GM19239 (cell line): ENCODE data around the gene PPIP5K1.
A peak's percentile ranks its signal among the peaks of the same experiment; 100 is the strongest.
"Not testable (repeated sequence)": the region's sequence is repeated elsewhere in the genome, so short reads cannot be mapped to it uniquely, and the experiment has no call there.

Source experiments
- DNase-seq: peaks from one replicate; pipeline ENCODE4 v3.0.0; 2011; ENCODE audit warnings: low spot score; ENCODE audit not compliant: insufficient read length
- FAIRE-seq: peaks from 2 replicates; lab custom pipeline; 2011; peaks lifted over from hg19 to GRCh38; lab: Jason Lieb, UNC

Gene PPIP5K1

DNA sequence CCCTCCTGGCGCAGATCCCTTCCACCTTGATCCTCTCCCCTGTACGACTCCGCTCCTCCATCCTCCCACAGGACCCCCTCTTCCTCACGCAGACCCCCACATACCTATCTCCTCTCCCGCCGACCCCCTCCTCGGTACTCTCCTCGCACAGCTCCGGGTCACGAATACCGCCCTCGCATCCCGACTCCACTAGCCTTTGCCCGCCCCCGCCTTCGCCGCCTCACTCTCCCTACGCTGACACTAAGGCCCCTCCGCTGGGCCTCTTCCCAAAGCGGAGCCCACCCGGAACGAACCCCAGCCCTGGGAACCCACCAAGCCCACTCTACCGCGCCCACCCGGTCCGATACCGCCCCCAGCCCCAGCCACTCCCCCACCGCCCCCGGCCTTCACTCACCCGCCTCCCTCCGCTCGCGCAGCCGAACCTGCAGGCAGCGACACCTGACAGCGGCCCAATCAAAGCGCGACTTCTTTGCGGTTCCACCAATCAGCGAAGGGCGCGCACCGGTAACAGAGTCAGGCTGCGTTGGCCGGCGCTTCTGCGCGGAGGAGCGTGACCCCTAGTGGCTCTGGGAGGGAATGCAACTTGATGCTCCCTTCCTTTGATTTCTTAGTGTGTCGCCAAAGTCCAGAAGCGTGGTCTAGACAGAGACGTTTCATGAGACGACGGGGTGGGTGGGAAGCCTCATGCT lies at the start of gene PPIP5K1:
PPIP5K1 (minus strand) TSS at position 431 of the 689 bp plus-strand sequence. CDS start 5,704 bp downstream, outside the sequence.
- FAIRE-seq: peak; percentile 98
- DNase-seq: not testable (repeated sequence)

DNA sequence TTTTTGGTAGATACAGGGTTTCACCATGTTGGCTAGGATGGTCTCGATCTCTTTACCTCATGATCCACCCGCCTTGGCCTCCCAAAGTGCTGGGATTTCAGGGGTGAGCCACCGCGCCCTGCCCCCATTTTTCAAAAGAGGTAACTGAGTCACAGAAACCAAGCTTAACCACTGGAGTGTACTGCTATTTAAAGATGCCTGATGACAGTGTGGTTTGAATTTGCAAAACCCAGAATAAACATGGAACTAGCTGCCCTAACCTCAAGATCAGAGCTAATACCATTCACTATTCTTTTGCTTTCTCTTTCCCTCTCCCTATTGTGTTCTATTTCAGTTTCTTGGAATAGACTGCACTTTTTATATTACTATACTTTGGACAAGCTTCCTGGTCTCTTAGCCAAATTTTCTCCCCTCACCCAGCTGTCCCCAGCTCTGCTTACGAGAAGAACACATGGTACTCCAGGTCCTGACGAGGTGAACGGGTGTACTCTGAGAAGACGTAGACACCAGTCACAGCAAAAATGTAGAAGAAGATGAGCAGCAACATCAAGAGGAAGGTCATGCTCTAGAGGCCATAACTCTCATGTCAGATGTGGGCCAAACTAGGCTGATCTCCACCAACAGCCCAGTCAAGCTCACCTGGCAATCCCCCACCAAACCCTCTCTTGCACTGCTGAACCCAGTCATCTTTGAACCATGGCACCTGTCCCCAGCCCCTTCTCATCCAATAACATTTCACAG lies 48.6 kb upstream of the PPIP5K1 start:
- peak; percentile 28 for FAIRE-seq
- DNase-seq: not testable (repeated sequence)

DNA sequence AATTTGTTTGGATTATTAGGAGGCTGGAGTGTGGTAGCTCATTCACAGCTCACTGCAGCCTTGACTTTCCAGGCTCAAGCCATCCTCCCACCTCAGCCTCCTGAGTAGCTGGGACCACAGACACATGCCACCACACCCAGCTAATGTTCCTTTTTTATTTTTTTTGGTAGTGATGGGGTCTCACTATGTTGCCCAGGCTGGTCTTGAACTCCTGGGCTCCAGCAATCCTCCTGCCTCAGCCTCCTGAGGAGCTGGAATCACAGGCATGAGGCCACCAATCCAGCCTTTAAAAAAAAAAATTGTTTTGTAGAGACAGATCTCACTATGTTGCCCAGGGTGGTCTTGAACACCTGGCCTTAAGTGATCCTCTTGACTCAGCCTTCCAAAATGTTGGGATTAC lies 36.9 kb upstream of the PPIP5K1 start:
- FAIRE-seq, DNase-seq: not testable (repeated sequence)

DNA sequence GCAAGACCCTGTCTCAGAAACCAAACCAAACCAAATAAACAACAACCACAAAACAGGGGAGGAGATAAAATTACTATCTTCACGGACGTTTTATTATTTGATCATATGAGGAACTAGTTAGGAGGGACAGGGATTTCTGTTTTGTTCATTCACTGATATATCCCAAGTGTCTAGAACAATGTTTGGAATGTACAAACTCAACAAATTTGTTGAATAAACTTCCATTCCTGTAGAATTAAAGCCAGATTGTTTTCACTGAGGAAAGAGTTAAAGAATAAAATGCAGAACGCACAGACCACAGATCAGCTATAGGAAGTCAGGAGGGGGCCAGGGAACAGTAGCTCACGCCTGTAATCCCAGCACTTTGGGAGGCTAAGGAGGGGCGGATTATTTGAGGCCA lies 35.1 kb upstream of the PPIP5K1 start:
- DNase-seq: no peak

DNA sequence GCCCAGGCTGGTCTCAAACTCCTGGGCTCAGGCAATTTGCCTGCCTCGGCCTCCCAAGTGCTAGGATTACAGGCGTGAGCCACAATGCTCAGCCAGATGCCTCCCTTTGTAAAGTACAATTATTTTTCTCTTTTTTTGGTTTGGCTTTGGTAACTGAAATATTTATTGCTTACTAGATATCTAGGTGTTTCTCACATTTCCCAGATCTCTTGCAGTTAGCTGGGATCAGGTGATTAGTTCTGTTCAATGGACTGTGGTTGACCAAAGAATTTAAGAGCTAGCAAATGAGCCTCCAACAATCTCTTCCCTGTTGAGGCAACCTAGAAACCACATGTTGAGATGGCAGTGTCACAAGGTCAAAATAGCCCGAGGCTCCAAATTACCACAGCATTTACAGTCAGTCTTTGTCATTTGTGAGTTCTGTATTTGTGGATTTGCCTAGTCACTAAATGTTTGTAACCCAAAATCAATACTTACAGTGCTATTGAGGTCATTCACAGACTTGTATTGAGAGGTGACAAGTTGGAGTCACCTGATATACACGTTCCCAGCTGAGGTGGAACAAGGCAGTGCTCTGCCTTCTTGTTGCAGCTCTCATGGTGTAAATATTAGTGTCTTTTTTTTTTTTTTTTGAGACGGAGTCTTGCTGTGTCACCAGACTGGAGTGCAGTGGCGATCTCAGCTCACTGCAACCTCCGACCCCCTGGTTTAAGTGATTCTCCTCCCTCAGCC lies 32.2 kb upstream of the PPIP5K1 start:
- not testable (repeated sequence) for FAIRE-seq, DNase-seq

More for the DNA sequence above, 35.1 kb upstream of the PPIP5K1 start:
- FAIRE-seq: no peak

DNA sequence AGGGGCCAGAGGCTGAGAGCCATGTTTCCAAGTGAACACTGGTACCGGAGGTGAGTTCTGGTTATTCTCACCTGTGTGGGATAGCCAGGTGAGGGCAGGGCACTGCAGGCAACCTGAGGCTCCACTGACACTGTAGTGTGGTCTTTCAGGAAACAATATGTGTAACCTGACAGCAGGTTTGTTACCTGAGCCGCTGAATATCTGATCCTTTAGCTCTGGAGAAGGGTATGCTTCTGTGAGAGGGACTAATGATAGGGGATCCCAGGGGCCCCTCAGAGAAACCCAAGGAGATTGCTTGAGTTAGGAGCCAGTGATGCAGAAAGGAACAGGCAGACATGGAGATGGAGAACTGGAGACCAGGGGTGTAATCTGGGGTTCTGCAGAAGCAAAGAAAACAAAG lies 28.7 kb upstream of the PPIP5K1 start, which contains the start of gene STRC:
STRC (minus strand) TSS at position 101 of the 400 bp plus-strand sequence; CDS start at position 23, 78 bp downstream.
- not testable (repeated sequence) for FAIRE-seq, DNase-seq

DNA sequence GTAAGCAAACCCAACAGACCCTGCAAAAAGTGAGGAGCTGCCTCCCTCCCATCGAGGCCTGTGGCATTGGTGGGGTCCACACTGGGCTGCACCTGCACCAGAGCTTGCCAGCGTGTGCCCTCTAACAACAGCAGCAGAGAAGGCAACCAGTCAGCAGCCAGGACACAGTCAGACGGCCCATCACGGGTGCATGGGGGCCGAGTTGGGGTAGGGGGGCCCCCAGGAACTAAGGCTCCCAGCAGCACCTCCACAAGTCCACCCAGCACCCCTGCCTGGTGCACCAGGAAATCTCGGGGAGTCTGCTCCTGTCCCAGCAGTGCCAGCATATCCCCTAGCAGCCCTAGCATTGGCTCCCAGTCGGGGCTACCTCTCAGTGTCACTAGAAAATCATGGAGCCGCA lies 27.7 kb upstream of the PPIP5K1 start:
- not testable (repeated sequence) for FAIRE-seq, DNase-seq

DNA sequence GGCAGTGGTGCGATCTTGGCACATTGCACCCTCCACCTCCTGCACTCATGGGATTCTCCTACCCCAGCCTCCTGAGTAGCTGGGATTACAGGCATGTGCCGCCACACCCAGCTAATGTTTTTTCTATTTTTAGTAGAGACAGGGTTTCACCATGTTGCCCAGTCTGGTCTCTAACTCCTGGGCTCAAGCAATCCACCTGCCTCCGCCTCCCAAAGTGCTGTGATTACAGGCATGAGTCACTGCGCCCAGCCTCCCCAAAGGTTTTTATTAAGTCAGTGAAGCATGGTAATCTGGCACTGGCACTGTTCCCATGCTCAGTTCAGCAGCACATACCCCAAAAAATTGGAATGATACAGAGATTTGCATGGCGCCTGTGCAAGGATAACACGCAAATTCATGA lies 12.2 kb upstream of the PPIP5K1 start:
- DNase-seq, FAIRE-seq: not testable (repeated sequence)

DNA sequence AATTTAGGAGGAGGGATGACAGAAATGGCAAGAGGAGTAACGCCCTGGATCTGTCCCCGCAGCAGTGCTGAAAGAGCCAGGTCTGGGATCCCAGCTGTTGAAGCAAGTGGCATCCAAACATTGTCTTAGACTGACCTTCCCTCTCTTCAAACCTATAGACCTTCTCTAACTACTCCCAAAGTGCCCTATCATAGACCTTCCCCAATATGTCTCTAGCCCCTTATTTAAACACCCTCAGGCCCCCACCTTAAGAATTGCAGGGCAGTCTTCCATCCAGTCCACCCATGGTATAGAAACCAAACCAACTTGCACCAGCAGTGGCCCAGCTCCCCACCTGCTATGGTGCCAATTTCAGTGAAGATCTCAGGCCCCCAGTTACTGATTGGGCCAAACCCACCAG lies 10.2 kb upstream of the PPIP5K1 start:
- not testable (repeated sequence) for DNase-seq, FAIRE-seq

DNA sequence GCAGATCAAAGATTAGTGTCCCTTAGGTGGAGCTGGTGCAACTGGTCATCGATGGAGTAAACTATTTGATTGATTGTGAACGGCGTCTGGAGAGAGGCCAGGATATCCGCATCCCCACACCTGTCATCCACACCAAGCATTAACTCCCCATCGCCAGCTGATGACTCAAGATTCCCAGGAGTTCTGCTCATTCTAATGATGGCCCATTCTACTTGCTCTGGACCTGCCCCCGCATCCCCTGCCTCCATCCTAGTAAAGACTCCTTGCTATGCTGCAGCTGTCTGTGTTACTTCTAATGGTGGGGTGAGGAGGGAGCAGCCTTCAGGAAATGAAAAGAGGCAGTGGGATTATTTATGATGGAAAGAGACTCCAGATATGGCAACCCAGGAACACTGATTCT lies 9.1 kb upstream of the PPIP5K1 start:
- not testable (repeated sequence) for DNase-seq, FAIRE-seq

DNA sequence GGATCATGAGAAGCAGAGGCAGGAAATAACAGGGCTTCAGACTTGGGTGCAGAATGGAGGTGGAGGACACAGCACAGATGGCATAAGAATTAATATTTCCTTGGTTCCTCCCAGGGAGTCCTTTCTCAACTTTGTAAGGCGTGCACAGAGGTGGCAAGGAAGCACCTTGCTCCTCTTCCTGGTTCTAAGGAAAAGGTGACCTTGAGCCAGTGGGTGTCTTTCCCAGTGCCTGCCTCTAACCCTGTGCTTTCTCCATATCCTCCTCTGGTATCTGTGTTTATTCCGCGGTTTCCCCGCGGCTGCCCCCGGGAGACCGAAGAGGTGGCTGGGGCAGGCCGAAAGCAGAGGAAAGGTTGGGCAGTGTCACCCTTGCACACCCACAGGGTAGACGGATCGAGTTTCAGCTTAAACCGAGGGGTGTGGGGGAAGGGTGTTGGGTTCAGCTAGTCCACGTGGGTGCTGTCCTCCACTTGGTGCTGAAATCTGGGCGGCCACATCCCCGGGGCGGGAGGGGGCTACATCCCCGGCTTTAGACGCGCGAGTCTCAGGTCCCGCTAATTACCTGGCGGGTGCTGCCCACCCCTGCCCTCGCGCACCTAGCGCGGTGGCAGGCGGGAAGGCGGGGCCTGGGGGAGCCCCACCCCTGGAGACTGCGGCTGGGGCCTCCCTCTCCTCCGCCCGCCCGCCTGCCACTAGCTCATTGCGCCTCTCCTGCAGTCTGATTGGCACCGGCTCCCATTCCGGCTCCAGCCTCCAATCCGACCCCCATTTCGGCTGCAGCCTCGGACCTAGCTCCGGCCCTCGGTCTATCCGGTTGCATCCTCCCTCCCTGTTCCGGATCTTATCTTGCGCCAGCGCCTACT lies 3.6 kb upstream of the PPIP5K1 start, which contains the start of gene CKMT1B:
CKMT1B (plus strand) TSS at position 700 of the 863 bp plus-strand sequence. CDS start 192 bp downstream, outside the sequence.
- not testable (repeated sequence) for DNase-seq, FAIRE-seq

DNA sequence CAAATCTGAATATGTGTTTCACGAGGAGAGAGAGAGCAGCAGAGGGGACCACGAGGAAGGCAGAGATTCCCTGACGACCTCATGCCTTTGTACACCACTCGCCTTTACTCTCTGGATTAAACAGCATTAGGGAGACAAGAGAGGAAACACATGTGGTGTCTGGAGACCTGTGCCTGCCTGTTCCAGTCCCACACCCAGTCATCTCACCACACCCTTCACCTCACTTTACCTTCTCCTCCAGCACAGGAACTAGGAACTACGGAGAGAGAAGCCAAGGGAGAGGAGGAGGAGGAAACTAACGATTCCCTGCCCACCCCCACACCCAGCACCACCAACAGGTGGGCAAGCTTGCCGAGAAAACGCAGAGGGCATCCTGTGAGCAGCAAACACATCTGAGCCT lies 2.8 kb upstream of the PPIP5K1 start:
- DNase-seq, FAIRE-seq: not testable (repeated sequence)

DNA sequence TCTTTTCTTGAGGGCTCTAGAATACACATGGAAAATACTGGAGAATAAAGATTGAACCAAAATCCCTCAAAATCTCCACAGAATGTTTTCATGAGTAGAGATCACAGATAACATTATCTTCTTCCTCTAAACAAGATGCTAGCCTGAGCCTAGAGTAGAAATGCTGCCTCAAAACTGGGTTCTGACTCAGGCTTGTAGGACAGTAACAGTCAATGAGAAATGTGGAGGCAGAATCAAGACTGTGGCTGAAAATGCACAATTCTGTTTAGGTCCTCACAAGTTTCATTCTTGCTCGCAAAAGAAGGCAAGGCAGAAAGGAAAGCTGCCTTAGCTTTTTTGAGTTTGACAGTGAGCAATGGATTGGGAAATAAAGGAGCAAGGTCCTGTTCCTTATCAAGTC lies 15.4 kb downstream of the PPIP5K1 start:
- not testable (repeated sequence) for FAIRE-seq, DNase-seq

DNA sequence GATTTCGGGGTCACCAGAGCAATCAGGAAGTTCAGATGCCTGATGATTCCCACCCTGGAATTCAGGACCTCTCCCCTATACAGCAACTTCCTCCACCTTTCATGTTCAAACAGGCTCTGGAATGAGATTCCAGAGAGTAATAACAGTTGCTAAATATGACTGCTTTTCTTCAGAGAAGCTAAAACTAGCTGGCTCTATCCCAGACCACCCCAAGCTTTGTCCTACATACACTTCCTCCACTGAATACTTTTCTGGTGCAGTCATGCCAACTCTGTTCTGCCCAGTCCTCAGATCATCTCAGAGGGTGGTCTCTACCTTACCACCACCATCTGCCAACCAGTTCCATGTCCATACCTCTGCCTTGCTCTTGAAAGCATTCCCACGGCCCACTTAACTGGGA lies 23.4 kb downstream of the PPIP5K1 start:
- FAIRE-seq, DNase-seq: not testable (repeated sequence)

DNA sequence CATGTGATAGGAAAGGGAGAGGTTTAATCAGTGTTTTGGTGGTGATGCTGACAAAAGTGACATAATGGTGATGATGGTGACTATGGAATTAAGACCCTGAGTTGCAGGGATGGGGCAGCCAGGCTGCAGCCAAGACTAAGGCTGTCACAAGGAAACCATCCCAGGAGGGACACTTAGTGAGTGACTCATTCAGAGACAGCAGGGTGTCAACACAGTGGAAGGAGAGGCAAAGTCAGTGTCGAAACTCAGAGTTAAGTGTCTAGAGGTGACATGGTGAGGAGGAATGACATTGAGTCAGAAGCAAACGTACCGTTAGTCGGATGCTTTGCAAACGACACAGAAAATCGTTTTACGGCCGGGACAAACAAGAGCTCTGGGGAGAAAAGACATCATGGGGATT lies 26.2 kb downstream of the PPIP5K1 start:
- not testable (repeated sequence) for FAIRE-seq, DNase-seq

DNA sequence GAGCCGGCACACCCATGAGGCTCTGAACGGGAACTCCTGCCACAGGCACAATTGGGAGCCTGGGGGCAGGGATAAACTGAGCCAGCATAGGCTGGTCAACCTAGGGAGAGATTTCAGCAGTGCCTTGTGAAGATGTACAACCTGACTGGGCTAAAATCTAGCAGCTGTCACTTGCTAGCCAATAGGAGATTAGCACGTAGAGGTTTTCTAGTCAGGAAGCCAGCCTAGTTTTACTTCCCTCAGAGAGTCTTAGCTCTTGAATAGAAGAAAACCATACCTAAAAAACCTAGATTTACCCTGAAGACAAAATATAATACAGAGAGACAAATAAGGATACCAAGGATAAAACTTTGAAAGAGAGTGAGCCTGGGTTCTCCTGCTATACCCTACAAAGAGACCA lies 27.3 kb downstream of the PPIP5K1 start:
- not testable (repeated sequence) for DNase-seq, FAIRE-seq

DNA sequence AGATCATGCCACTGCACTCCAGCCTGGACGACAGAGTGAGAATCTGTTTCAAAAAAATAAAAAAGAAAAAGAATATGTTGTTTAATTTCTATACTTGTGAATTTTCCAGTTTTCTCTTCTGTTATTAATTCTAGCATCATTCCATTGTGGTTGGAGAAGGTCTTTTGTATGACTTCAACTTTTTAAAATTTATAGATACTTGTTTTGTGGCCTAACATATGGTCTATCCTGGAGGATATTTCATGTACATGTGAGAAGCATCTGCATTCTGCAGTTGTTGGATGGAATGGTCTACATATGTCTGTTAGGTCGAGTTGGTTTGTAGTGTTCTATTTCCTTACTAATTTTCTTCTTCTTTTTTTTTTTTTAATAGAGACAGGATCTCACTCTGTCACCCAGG lies 37.0 kb downstream of the PPIP5K1 start:
- FAIRE-seq (no peak), DNase-seq (no peak)

DNA sequence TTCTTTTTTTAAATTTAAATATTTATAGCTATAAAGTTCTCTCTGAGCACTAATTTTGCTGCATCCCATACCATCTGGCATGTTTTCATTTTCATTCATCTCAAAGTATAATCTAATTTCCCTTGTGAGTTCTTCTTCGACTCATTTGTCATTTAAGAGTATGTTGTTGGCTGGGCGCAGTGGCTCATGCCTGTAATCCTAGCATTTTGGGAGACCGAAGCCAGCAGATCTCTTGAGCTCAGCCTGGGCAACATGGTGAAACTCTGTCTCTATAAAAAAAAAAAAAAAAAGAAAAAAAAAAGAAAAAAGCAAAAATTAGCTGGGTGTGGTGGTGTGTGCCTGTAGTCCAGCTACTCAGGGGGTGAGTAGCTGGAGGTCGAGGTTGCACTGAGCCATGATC lies 37.8 kb downstream of the PPIP5K1 start:
- FAIRE-seq: no peak
- no peak for DNase-seq
